Ascending aorta (tissue), 2 donors: ENCODE measurements around the gene ECT2. TPM values are rescaled to one million over a fixed set of nuclear protein-coding genes. Genes with fewer than 3 reads are reported as not detected.

Experiments used
- DNase-seq, 2 donors: peaks; one replicate each; pipeline ENCODE4 v3.0.0-alpha.2; 2019; ENCODE audit warnings: low spot score in 2 of 2
- H3K27ac ChIP-seq, 2 donors: fragments of 200-600 bp; sonication (generic); one replicate each; pipeline ENCODE4 v1.5.1; 2016 to 2017; ENCODE audit warnings: mild to moderate bottlenecking in 1 of 2
- H3K27me3 ChIP-seq: fragments of 200-600 bp; sonication (generic); one replicate; pipeline ENCODE4 v1.5.1; 2017
- H3K36me3 ChIP-seq, 2 donors: fragments of 200-600 bp; sonication (generic); one replicate each; pipeline ENCODE4 v1.5.1; 2016
- H3K4me1 ChIP-seq, 2 donors: fragments of 200-600 bp; sonication (generic); one replicate each; pipeline ENCODE4 v1.5.1; 2016 to 2017; ENCODE audit warnings: mild to moderate bottlenecking in 1 of 2
- H3K4me3 ChIP-seq, 2 donors: fragments of 200-600 bp; sonication (generic); one replicate each; pipeline ENCODE4 v1.5.1; 2016 to 2017; ENCODE audit warnings: mild to moderate bottlenecking in 1 of 2
- H3K9me3 ChIP-seq, 2 donors: fragments of 200-600 bp; sonication (generic); one replicate each; pipeline ENCODE4 v1.5.1; 2016
- CTCF ChIP-seq, 3 experiments: fragments of 200-600 bp in 2 of 3; fragments of 450-650 bp in 1 of 3; sonication (generic) in 2 of 3; IDR thresholded peaks; one replicate each; pipeline ENCODE4 v1.5.1; 2016 to 2019; ENCODE audit warnings: antibody characterized with exemption in 3 of 3, mild to moderate bottlenecking in 1 of 3, moderate library complexity in 1 of 3
- intact Hi-C: fragments of 100-400 bp; cut with DNase I; formaldehyde crosslinking; loops from one replicate; pipeline ENCODE4 v1.15.1; 2023
- total RNA-seq: library from RNA; depleted of rRNA; stranded (reverse); fragments of >200 nt; gene quantifications from one replicate; pipeline ENCODE4 v1.1.0, GENCODE V29; 2016

The ECT2 gene
- total RNA-seq, 1 donor from 2014 or later = 27.1 TPM

GRCh38 chr3:172840913-172841312 is 90.4 kb downstream of the ECT2 start:
- TF ChIP-seq CTCF (IDR thresholded peaks at IDR 0.05) = no peak
- H3K36me3 ChIP-seq = no peaks in the 10 kb centered on the region
- H3K27ac ChIP-seq = no peak overlapping the region
- H3K9me3 ChIP-seq = no peaks in the 10 kb centered on the region
- intact Hi-C loops = no loop called here
- H3K4me3 ChIP-seq = no peak overlapping the region
- no peak for DNase-seq
- no peaks in the 10 kb centered on the region for H3K4me1 ChIP-seq
- H3K27me3 ChIP-seq = no peaks in the 10 kb centered on the region

DNA sequence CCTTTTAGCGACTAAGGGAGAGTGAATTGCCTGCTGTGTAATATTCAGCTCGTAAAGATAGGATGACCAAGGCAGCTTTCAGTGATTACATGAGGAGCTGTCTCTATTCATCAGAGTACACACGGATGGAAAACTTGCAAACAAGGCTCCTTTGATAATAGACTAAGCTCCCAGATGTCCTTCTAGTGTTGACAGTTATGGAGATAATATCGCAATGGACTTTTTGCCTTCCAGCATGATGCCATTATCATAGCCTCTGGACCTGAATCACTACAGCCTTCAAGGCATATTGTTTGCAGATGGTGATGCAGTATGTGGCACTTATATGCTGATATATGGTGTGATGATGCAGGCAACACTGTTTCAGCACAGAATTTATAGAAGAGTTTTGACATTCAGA is 93.9 kb downstream of the ECT2 start:
- H3K36me3 ChIP-seq = no peaks in the 10 kb centered on the region
- no peaks in the 10 kb centered on the region for H3K4me1 ChIP-seq
- DNase-seq = no peak
- intact Hi-C loops = no loop called here
- H3K4me3 ChIP-seq = no peak overlapping the region
- no peak overlapping the region for H3K27ac ChIP-seq
- no peak for TF ChIP-seq CTCF (IDR thresholded peaks at IDR 0.05)
- no peaks in the 10 kb centered on the region for H3K9me3 ChIP-seq
- no peaks in the 10 kb centered on the region for H3K27me3 ChIP-seq

- Histone ChIP-seq H3K4me3 (no peak overlapping the region), H3K4me1 (no peaks in the 10 kb centered on the region), H3K9me3 (no peaks in the 10 kb centered on the region), H3K36me3 (no peaks in the 10 kb centered on the region), H3K27me3 (no peaks in the 10 kb centered on the region), H3K27ac (no peak overlapping the region)
- intact Hi-C loops = no loop called here
- no peak for TF ChIP-seq CTCF (IDR thresholded peaks at IDR 0.05)
- no peak for DNase-seq
Observed at GRCh38 chr3:172846103-172846561, 95.6 kb downstream of the ECT2 start.

DNA sequence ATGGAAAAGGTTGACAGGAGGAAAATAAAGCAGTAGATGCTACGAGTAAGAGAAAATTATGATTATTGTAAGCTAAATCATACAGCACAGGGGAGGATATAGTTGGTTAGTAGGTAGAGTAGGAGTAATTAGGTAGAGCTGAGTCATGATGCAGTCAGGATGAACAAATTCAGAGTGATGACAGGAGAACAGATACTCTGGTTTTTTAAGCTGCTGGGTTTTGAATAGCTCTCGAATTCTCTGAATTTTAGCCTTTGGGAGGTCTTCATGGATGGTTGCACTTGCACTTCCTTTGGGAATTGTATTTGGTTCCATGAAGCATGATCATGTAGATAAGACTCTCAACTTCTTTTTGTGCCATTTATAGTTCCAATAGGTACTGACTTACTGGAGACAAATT is 96.2 kb downstream of the ECT2 start:
- no peaks in the 10 kb centered on the region for H3K4me1 ChIP-seq
- H3K4me3 ChIP-seq = no peak overlapping the region
- H3K27me3 ChIP-seq = no peaks in the 10 kb centered on the region
- TF ChIP-seq CTCF (IDR thresholded peaks at IDR 0.05) = no peak
- no peaks in the 10 kb centered on the region for H3K36me3 ChIP-seq
- intact Hi-C loops = no loop called here
- no peaks in the 10 kb centered on the region for H3K9me3 ChIP-seq
- no peak for DNase-seq
- H3K27ac ChIP-seq = no peak overlapping the region

- DNase-seq = no peak
- H3K36me3 ChIP-seq = no peaks in the 10 kb centered on the region
- no peak for TF ChIP-seq CTCF (IDR thresholded peaks at IDR 0.05)
- no peaks in the 10 kb centered on the region for H3K9me3 ChIP-seq
- no peak overlapping the region for H3K27ac ChIP-seq
- H3K27me3 ChIP-seq = no peaks in the 10 kb centered on the region
- H3K4me3 ChIP-seq = no peak overlapping the region
- intact Hi-C loops = no loop called here
- H3K4me1 ChIP-seq = no peaks in the 10 kb centered on the region
Observed at GRCh38 chr3:172847292-172847691, 96.8 kb downstream of the ECT2 start.

DNA sequence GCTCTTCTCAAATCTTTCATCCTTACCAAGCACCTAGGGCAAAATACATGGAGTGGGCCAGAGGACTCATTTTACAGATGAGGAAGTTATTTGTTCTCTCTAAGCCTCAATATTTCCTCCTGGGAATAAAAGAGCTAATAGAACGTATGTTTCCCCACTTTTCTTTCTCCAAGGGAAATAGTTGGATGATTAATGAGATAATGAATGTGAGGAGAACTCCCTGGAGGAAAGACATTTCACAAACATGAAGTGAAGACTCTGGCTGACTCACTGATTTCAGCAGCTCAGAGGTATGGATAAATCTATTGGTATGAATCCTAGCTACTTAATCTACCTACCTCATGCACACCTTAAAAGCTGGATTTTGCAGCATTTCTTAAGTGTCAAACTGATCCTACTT is 98.4 kb downstream of the ECT2 start:
- intact Hi-C loops = no loop called here
- Histone ChIP-seq H3K27ac (no peak overlapping the region), H3K4me3 (no peak overlapping the region), H3K27me3 (no peaks in the 10 kb centered on the region), H3K9me3 (no peaks in the 10 kb centered on the region), H3K4me1 (no peaks in the 10 kb centered on the region), H3K36me3 (no peaks in the 10 kb centered on the region)
- DNase-seq = no peak
- no peak for TF ChIP-seq CTCF (IDR thresholded peaks at IDR 0.05)
